Ectodermal cell (in vitro differentiated cells): ENCODE measurements around the gene ZNF613.
"Not testable (repeated sequence)": the region's sequence is repeated elsewhere in the genome, so short reads cannot be mapped to it uniquely, and the experiment has no call there.

ENCODE experiments used
- H3K27ac ChIP-seq: 2 replicates; pipeline ENCODE4 v1.7.0; 2013; ENCODE audit warnings: mild to moderate bottlenecking, low read depth, low read length; ENCODE audit not compliant: insufficient read depth, poor library complexity, severe bottlenecking
- H3K27me3 ChIP-seq: 2 replicates; pipeline ENCODE4 v1.7.0; 2013; ENCODE audit warnings: mild to moderate bottlenecking, low read length; ENCODE audit not compliant: insufficient read depth, control insufficient read depth, poor library complexity, severe bottlenecking
- H3K36me3 ChIP-seq: one replicate; pipeline ENCODE4 v1.7.0; 2013; ENCODE audit warnings: low read length; ENCODE audit not compliant: control insufficient read depth, insufficient read depth
- H3K4me1 ChIP-seq: one replicate; pipeline ENCODE4 v1.7.0; 2013; ENCODE audit warnings: low read length; ENCODE audit not compliant: control insufficient read depth, insufficient read depth
- H3K4me3 ChIP-seq: 2 replicates; pipeline ENCODE4 v1.7.0; 2013; ENCODE audit warnings: low read depth, low read length, control low read depth; ENCODE audit not compliant: insufficient read depth
- H3K9me3 ChIP-seq: 2 replicates; pipeline ENCODE4 v1.7.0; 2013; ENCODE audit warnings: mild to moderate bottlenecking, low read length, moderate library complexity; ENCODE audit not compliant: control insufficient read depth
- WGBS, 2 experiments: methylation state at CpG; one replicate each; pipeline ENCODE4 v1.1.7; 2013; ENCODE audit warnings: missing lambda C conversion rate in 2 of 2; 5-methylcytosine and 5-hydroxymethylcytosine counted together

ZNF613 gene

GRCh38 chr19:51938936-51939335 lies 11.7 kb downstream of the ZNF613 start:
- Histone ChIP-seq H3K27me3 (no peaks in the 10 kb centered on the region), H3K4me3 (no peak overlapping the region), H3K36me3 (peaks cover 80% of the 10 kb centered on the region), H3K9me3 (peaks cover 9% of the 10 kb centered on the region), H3K27ac (no peak overlapping the region), H3K4me1 (no peaks in the 10 kb centered on the region)
- WGBS, 2 experiments: no CpG with 5 or more reads among the region's 2 CpGs

GRCh38 chr19:51944798-51945552 lies 17.7 kb downstream of the ZNF613 start:
- 95 to 97% methylated on average over 7 of the region's 7 CpGs for WGBS, 2 experiments
- peaks cover 60% of the 10 kb centered on the region for H3K36me3 ChIP-seq
- no peaks in the 10 kb centered on the region for H3K4me1 ChIP-seq
- peaks cover 14% of the 10 kb centered on the region for H3K9me3 ChIP-seq
- H3K27me3 ChIP-seq: no peaks in the 10 kb centered on the region
- H3K27ac ChIP-seq: no peak overlapping the region
- no peak overlapping the region for H3K4me3 ChIP-seq

- Histone ChIP-seq H3K4me1 (no peaks in the 10 kb centered on the region), H3K9me3 (peaks cover 14% of the 10 kb centered on the region), H3K36me3 (peaks cover 45% of the 10 kb centered on the region), H3K27ac (no peak overlapping the region), H3K4me3 (no peak overlapping the region), H3K27me3 (no peaks in the 10 kb centered on the region)
- WGBS, 2 experiments: 100% methylated on average over 1 of the region's 1 CpG
These were observed 19.3 kb downstream of the ZNF613 start for GRCh38 chr19:51946602-51947001.

- no peak overlapping the region for H3K27ac ChIP-seq
- H3K27me3 ChIP-seq: no peaks in the 10 kb centered on the region
- 95% methylated on average over 25 of the region's 25 CpGs for WGBS, 2 experiments
- H3K9me3 ChIP-seq: peaks cover 6% of the 10 kb centered on the region
- no peak overlapping the region for H3K4me3 ChIP-seq
- peaks cover 21% of the 10 kb centered on the region for H3K36me3 ChIP-seq
- no peaks in the 10 kb centered on the region for H3K4me1 ChIP-seq
These were observed 21.7 kb downstream of the ZNF613 start for GRCh38 chr19:51948975-51949374.

- H3K4me1 ChIP-seq, H3K27ac ChIP-seq, H3K9me3 ChIP-seq, H3K4me3 ChIP-seq, H3K36me3 ChIP-seq, H3K27me3 ChIP-seq: not testable (repeated sequence)
- WGBS, 2 experiments: 90 to 94% methylated on average over 3 to 4 of the region's 4 CpGs
These were observed 30.6 kb downstream of the ZNF613 start for GRCh38 chr19:51957846-51958245.

GRCh38 chr19:51959791-51960190 lies 32.5 kb downstream of the ZNF613 start:
- no peaks in the 10 kb centered on the region for H3K27me3 ChIP-seq
- H3K27ac ChIP-seq: no peak overlapping the region
- H3K4me1 ChIP-seq: no peaks in the 10 kb centered on the region
- H3K9me3 ChIP-seq: no peaks in the 10 kb centered on the region
- peaks cover 6% of the 10 kb centered on the region for H3K36me3 ChIP-seq
- no peak overlapping the region for H3K4me3 ChIP-seq
- 98 to 100% methylated on average over 3 to 4 of the region's 4 CpGs for WGBS, 2 experiments

- WGBS, 2 experiments: 89 to 94% methylated on average over 7 of the region's 7 CpGs
- H3K36me3 ChIP-seq: peaks cover 16% of the 10 kb centered on the region
- not testable (repeated sequence) for H3K4me3 ChIP-seq, H3K27ac ChIP-seq, H3K27me3 ChIP-seq, H3K4me1 ChIP-seq, H3K9me3 ChIP-seq
These were observed 33.5 kb downstream of the ZNF613 start for GRCh38 chr19:51960621-51961233.

GRCh38 chr19:51965583-51965982 lies 38.3 kb downstream of the ZNF613 start:
- Histone ChIP-seq H3K36me3 (peaks cover 49% of the 10 kb centered on the region), H3K27me3 (no peaks in the 10 kb centered on the region), H3K4me1 (no peaks in the 10 kb centered on the region), H3K27ac (no peak overlapping the region), H3K4me3 (no peak overlapping the region), H3K9me3 (no peaks in the 10 kb centered on the region)
- 95% methylated on average over 5 of the region's 5 CpGs for WGBS, 2 experiments

- H3K27ac ChIP-seq: no peak overlapping the region
- H3K4me3 ChIP-seq: no peak overlapping the region
- no peaks in the 10 kb centered on the region for H3K4me1 ChIP-seq
- peaks cover 63% of the 10 kb centered on the region for H3K36me3 ChIP-seq
- H3K27me3 ChIP-seq: no peaks in the 10 kb centered on the region
- WGBS, 2 experiments: 94 to 95% methylated on average over 1 of the region's 1 CpG
- no peaks in the 10 kb centered on the region for H3K9me3 ChIP-seq
These were observed 43.4 kb downstream of the ZNF613 start for GRCh38 chr19:51970718-51971117.

- H3K27ac ChIP-seq: no peak overlapping the region
- H3K4me3 ChIP-seq: no peak overlapping the region
- H3K27me3 ChIP-seq: no peaks in the 10 kb centered on the region
- H3K4me1 ChIP-seq: no peaks in the 10 kb centered on the region
- H3K9me3 ChIP-seq: no peaks in the 10 kb centered on the region
- peaks cover 54% of the 10 kb centered on the region for H3K36me3 ChIP-seq
- WGBS, 2 experiments: 87 to 95% methylated on average over 3 to 4 of the region's 4 CpGs
These were observed 44.4 kb downstream of the ZNF613 start for GRCh38 chr19:51971624-51972023.
